DOHH2 (cell line): ENCODE results near the gene WRNIP1.

Experiments used
- EZH2phosphoT487 ChIP-seq: fragments of 200-600 bp; sonication (generic); IDR thresholded peaks from 2 replicates; pipeline ENCODE4 v1.6.1; 2017; ENCODE audit warnings: borderline replicate concordance, mild to moderate bottlenecking, antibody characterized with exemption, low read length, moderate library complexity, mixed read lengths
- TF ChIP-seq, protein P1 (sequence below): fragments of 200-600 bp; sonication (generic); IDR thresholded peaks from one replicate; pipeline ENCODE4 v1.5.1; 2014; ENCODE audit warnings: antibody characterized with exemption, mild to moderate bottlenecking, low read depth, low read length; ENCODE audit not compliant: poor library complexity, severe bottlenecking

DNA sequence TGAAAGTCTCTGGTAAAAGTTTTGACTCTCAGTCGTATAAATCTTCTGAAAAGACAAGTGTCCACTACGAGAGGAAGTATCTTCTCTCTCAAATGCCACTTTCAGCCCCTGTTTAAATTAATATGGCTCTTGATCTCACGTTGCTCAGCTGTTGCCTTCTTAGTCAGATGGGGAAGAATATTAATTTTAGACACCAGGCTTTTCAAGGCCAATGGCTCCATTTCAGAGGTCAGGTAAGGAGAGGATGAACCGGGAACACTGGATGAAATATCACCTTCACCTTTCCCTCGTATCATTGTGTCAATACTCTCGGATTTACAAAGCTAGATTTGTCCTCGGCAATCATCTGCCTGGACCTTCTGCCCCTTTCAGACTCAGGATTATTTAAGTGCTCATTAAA lies 14.4 kb upstream of the WRNIP1 start, which contains the start of gene MYLK4:
- TF ChIP-seq, protein P1, sequence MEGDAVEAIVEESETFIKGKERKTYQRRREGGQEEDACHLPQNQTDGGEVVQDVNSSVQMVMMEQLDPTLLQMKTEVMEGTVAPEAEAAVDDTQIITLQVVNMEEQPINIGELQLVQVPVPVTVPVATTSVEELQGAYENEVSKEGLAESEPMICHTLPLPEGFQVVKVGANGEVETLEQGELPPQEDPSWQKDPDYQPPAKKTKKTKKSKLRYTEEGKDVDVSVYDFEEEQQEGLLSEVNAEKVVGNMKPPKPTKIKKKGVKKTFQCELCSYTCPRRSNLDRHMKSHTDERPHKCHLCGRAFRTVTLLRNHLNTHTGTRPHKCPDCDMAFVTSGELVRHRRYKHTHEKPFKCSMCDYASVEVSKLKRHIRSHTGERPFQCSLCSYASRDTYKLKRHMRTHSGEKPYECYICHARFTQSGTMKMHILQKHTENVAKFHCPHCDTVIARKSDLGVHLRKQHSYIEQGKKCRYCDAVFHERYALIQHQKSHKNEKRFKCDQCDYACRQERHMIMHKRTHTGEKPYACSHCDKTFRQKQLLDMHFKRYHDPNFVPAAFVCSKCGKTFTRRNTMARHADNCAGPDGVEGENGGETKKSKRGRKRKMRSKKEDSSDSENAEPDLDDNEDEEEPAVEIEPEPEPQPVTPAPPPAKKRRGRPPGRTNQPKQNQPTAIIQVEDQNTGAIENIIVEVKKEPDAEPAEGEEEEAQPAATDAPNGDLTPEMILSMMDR: no peak
- TF ChIP-seq EZH2phosphoT487: no peak
